A673 (cell line): ENCODE data around the gene SMPX.

ENCODE experiments used
- CTCF ChIP-seq: fragments of 300-800, 200-600 bp; sonication (generic); conservative IDR thresholded peaks from 2 replicates; pipeline ENCODE4 v1.5.1; 2017; ENCODE audit warnings: low read depth, mild to moderate bottlenecking, antibody characterized with exemption, low read length, moderate library complexity, mixed read lengths
- EZH2 ChIP-seq: fragments of 200-600 bp; sonication (generic); IDR thresholded peaks from 2 replicates; pipeline ENCODE4 v1.6.1; 2017; ENCODE audit warnings: borderline replicate concordance, low read depth, mild to moderate bottlenecking, mixed read lengths, antibody characterized with exemption, low read length; ENCODE audit not compliant: poor library complexity, severe bottlenecking

GRCh38 chrX:21657318-21658151 is 100.4 kb downstream of the SMPX start:
- TF ChIP-seq CTCF (no peak), EZH2 (no peak)
